HEK293 (cell line): ENCODE measurements around the gene PUM2.

Experiments
- CTCF ChIA-PET: fragments of 350-600 bp; formaldehyde crosslinking; extraction: SDS; loops from one replicate; lab custom pipeline; 2021; ENCODE audit warnings: antibody characterized with exemption; lab: Yijun Ruan, JAX
- POLR2A ChIA-PET: fragments of 300-600 bp; formaldehyde crosslinking; extraction: SDS; loops from one replicate; lab custom pipeline; 2020; ENCODE audit warnings: antibody characterized with exemption, inconsistent platforms; lab: Yijun Ruan, JAX
- H3K27ac ChIP-seq: fragments of 200-500 bp; sonication (Bioruptor generic); 2 replicates; pipeline ENCODE4 v1.5.1; 2014; ENCODE audit warnings: low read depth, low read length, control low read depth, inconsistent platforms; ENCODE audit errors: extremely low read depth
- H3K36me3 ChIP-seq, 2 experiments: fragments of 200-500 bp in 1 of 2; sonication (Bioruptor generic) in 1 of 2; 1 replicate in 1 of 2; 2 replicates in 1 of 2; pipeline ENCODE4 v1.5.1; 2014 to 2017; ENCODE audit warnings: inconsistent platforms in 2 of 2, low read length in 2 of 2; ENCODE audit not compliant: control insufficient read depth in 2 of 2, insufficient read depth in 1 of 2
- H3K4me1 ChIP-seq: fragments of 200-500 bp; sonication (Bioruptor generic); 2 replicates; pipeline ENCODE4 v1.5.1; 2014; ENCODE audit warnings: mild to moderate bottlenecking, low read length, inconsistent platforms; ENCODE audit not compliant: control insufficient read depth, insufficient read depth
- H3K4me3 ChIP-seq: 2 replicates; pipeline ENCODE4 v1.5.1; 2011; ENCODE audit warnings: low read depth, mild to moderate bottlenecking, control low read depth, low read length, moderate library complexity
- H3K9me3 ChIP-seq: fragments of 200-500 bp; sonication (Bioruptor generic); 2 replicates; pipeline ENCODE4 v1.5.1; 2014; ENCODE audit warnings: low read depth, low read length, inconsistent platforms; ENCODE audit not compliant: control insufficient read depth, insufficient read depth
- GFI1B ChIP-seq: fragments of 450-650 bp; formaldehyde crosslinking; IDR thresholded peaks from 2 replicates; pipeline ENCODE4 v1.5.1; 2016; ENCODE audit warnings: missing biosample characterization, missing genetic modification characterization
- GLI2 ChIP-seq: fragments of 450-650 bp; formaldehyde crosslinking; IDR thresholded peaks from 2 replicates; pipeline ENCODE4; 2017; ENCODE audit warnings: missing biosample characterization, missing genetic modification characterization, low read depth, borderline replicate concordance
- KLF1 ChIP-seq: fragments of 450-650 bp; formaldehyde crosslinking; IDR thresholded peaks from 2 replicates; pipeline ENCODE4 v1.5.1; 2016; ENCODE audit warnings: missing biosample characterization, missing genetic modification characterization
- KLF10 ChIP-seq: fragments of 450-650 bp; IDR thresholded peaks from 2 replicates; pipeline ENCODE4 v1.5.1; 2018; ENCODE audit warnings: missing biosample characterization, mild to moderate bottlenecking, missing genetic modification characterization
- KLF7 ChIP-seq: fragments of 450-650 bp; formaldehyde crosslinking; IDR thresholded peaks from 2 replicates; pipeline ENCODE4 v1.5.1; 2016; ENCODE audit warnings: missing biosample characterization, missing genetic modification characterization, borderline replicate concordance
- OSR2 ChIP-seq: fragments of 450-650 bp; formaldehyde crosslinking; IDR thresholded peaks from 2 replicates; pipeline ENCODE4 v1.5.1; 2016; ENCODE audit warnings: missing biosample characterization, missing genetic modification characterization
- ZBTB48 ChIP-seq: fragments of 450-650 bp; formaldehyde crosslinking; IDR thresholded peaks from 2 replicates; pipeline ENCODE4 v1.5.1; 2016; ENCODE audit warnings: missing biosample characterization, missing genetic modification characterization
- ZNF10 ChIP-seq: fragments of 450-650 bp; formaldehyde crosslinking; IDR thresholded peaks from 2 replicates; pipeline ENCODE4 v1.5.1; 2017; ENCODE audit warnings: missing biosample characterization, missing genetic modification characterization
- ZNF121 ChIP-seq: fragments of 450-650 bp; formaldehyde crosslinking; IDR thresholded peaks from 2 replicates; pipeline ENCODE4 v1.5.1; 2016; ENCODE audit warnings: missing biosample characterization, missing genetic modification characterization
- ZNF211 ChIP-seq: fragments of 450-650 bp; formaldehyde crosslinking; IDR thresholded peaks from 2 replicates; pipeline ENCODE4 v1.5.1; 2016; ENCODE audit warnings: low read depth, missing biosample characterization, missing genetic modification characterization
- ZNF214 ChIP-seq: fragments of 450-650 bp; formaldehyde crosslinking; IDR thresholded peaks from 2 replicates; pipeline ENCODE4 v1.5.1; 2017; ENCODE audit warnings: missing biosample characterization, mild to moderate bottlenecking, missing genetic modification characterization, borderline replicate concordance
- ZNF26 ChIP-seq: fragments of 450-650 bp; formaldehyde crosslinking; IDR thresholded peaks from 2 replicates; pipeline ENCODE4 v1.5.1; 2016; ENCODE audit warnings: missing biosample characterization, missing genetic modification characterization
- ZNF274 ChIP-seq, 2 experiments: fragments of 200-500 bp in 1 of 2; fragments of 450-650 bp in 1 of 2; sonication (Bioruptor generic) in 1 of 2; formaldehyde crosslinking in 1 of 2; IDR thresholded peaks; 2 replicates each; pipeline versions ENCODE4 v1.5.1 to v1.6.1; 2014 to 2016; ENCODE audit warnings: borderline replicate concordance in 1 of 2, inconsistent platforms in 1 of 2, low read length in 1 of 2, missing biosample characterization in 1 of 2, missing genetic modification characterization in 1 of 2
- ZNF341 ChIP-seq: fragments of 450-650 bp; formaldehyde crosslinking; IDR thresholded peaks from 2 replicates; pipeline ENCODE4; 2016; ENCODE audit warnings: low read depth, missing biosample characterization, missing genetic modification characterization
- ZNF366 ChIP-seq: fragments of 450-650 bp; formaldehyde crosslinking; conservative IDR thresholded peaks from 2 replicates; pipeline ENCODE4 v1.5.1; 2016; ENCODE audit warnings: missing biosample characterization, missing genetic modification characterization
- ZNF37A ChIP-seq: fragments of 450-650 bp; IDR thresholded peaks from 2 replicates; pipeline ENCODE4 v1.5.1; 2018; ENCODE audit warnings: missing biosample characterization, missing genetic modification characterization
- ZNF510 ChIP-seq: fragments of 450-650 bp; formaldehyde crosslinking; IDR thresholded peaks from 2 replicates; pipeline ENCODE4 v1.5.1; 2018; ENCODE audit warnings: mild to moderate bottlenecking, missing genetic modification characterization, missing biosample characterization; ENCODE audit not compliant: insufficient replicate concordance
- ZNF544 ChIP-seq: fragments of 450-650 bp; formaldehyde crosslinking; IDR thresholded peaks from 2 replicates; pipeline ENCODE4 v1.5.0; 2017; ENCODE audit warnings: missing biosample characterization, missing genetic modification characterization
- ZNF596 ChIP-seq: fragments of 450-650 bp; IDR thresholded peaks from 2 replicates; pipeline ENCODE4 v1.5.0; 2018; ENCODE audit warnings: missing biosample characterization, mild to moderate bottlenecking, missing genetic modification characterization, moderate library complexity
- ZNF624 ChIP-seq: fragments of 450-650 bp; formaldehyde crosslinking; IDR thresholded peaks from 2 replicates; pipeline ENCODE4 v1.5.1; 2017; ENCODE audit warnings: missing biosample characterization, missing genetic modification characterization
- ZNF658 ChIP-seq: fragments of 450-650 bp; formaldehyde crosslinking; IDR thresholded peaks from 2 replicates; pipeline ENCODE4; 2016; ENCODE audit warnings: missing biosample characterization, missing genetic modification characterization
- ZNF704 ChIP-seq: fragments of 450-650 bp; formaldehyde crosslinking; IDR thresholded peaks from 2 replicates; pipeline ENCODE4 v1.5.1; 2016; ENCODE audit warnings: missing biosample characterization, missing genetic modification characterization
- ZNF791 ChIP-seq: fragments of 450-650 bp; formaldehyde crosslinking; IDR thresholded peaks from 2 replicates; pipeline ENCODE4 v1.5.1; 2016; ENCODE audit warnings: missing biosample characterization, missing genetic modification characterization
- TF ChIP-seq, protein P1 (sequence below): fragments of 450-650 bp; formaldehyde crosslinking; optimal IDR thresholded peaks from 2 replicates; pipeline ENCODE3; 2016; ENCODE audit warnings: missing biosample characterization, mild to moderate bottlenecking, missing genetic modification characterization
- TF ChIP-seq, protein P2 (sequence below): fragments of 450-650 bp; formaldehyde crosslinking; IDR thresholded peaks from 2 replicates; pipeline ENCODE4 v1.5.1; 2017; ENCODE audit warnings: missing biosample characterization, missing genetic modification characterization
- TF ChIP-seq, protein P3 (sequence below): fragments of 450-650 bp; formaldehyde crosslinking; IDR thresholded peaks from 2 replicates; pipeline ENCODE4 v1.5.1; 2016; ENCODE audit warnings: missing biosample characterization, missing genetic modification characterization

The PUM2 gene

DNA sequence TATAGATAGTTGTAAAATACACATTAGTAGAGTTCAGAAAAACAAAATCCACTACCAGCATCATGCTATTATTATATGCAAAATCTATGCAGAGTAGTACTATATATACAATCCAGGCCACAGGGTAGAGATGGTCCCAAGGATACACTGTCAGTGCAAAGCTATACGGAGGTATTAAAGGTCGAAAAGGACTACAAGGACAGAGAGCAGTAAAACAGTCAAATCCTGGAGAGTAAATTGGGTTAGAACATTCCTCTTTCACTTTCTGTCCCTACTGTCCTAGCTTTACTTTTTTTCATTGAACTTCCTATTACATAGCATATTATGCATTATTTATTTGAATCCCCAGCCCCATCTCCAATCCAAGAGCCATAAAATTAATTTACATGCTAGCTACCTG, 86.0 kb downstream of the PUM2 start:
- POLR2A ChIA-PET: no interaction called here
- Histone ChIP-seq H3K4me3 (no peak overlapping the region), H3K27ac (no peak overlapping the region), H3K9me3 (no peaks in the 10 kb centered on the region), H3K36me3 (peaks cover 21 to 51% of the 10 kb centered on the region in 2 experiments), H3K4me1 (no peaks in the 10 kb centered on the region)
- CTCF ChIA-PET: interaction anchor here (0.6 to 1.7 kb wide), 3 partner anchors 23 to 31 kb away, joined by 5 to 8 read pairs (median 5); no protein-coding TSS in a partner anchor
- TF ChIP-seq ZNF10 (tag by site-specific recombination) (no peak), ZNF704 (tag by site-specific recombination) (no peak), OSR2 (tag by site-specific recombination) (no peak), GLI2 (no peak), ZNF211 (no peak), ZNF274 (IDR thresholded peaks at IDR 0.05; ENCODE audit: low read length) (no peak), ZNF274 (tag by site-specific recombination; IDR thresholded peaks at IDR 0.05; ENCODE audit: borderline replicate concordance) (no peak), ZNF37A (no peak), ZNF366 (tag by site-specific recombination) (no peak), KLF10 (tag by site-specific recombination) (no peak), GFI1B (tag by site-specific recombination) (no peak), ZNF596 (no peak)
- TF ChIP-seq, protein P1, sequence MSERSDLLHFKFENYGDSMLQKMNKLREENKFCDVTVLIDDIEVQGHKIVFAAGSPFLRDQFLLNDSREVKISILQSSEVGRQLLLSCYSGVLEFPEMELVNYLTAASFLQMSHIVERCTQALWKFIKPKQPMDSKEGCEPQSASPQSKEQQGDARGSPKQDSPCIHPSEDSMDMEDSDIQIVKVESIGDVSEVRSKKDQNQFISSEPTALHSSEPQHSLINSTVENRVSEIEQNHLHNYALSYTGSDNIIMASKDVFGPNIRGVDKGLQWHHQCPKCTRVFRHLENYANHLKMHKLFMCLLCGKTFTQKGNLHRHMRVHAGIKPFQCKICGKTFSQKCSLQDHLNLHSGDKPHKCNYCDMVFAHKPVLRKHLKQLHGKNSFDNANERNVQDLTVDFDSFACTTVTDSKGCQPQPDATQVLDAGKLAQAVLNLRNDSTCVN: no peak

DNA sequence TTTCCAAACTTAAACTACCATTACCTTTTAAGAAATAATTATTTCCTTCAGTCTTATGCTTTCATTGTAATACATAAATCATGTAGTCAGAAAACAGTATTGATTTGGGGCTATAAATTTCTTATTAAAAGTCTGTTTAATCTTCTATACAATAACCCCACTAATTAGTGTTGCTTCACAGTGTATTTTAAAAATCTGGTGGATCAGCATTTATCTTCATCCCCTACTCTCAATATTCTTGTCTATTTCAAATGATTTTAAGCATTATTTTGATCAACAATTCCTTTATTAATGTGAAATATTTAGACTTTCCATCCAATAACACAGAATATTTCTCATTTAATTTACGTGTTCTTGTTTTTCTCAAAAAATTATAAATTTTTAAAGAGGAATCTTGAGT, 93.2 kb downstream of the PUM2 start:
- Histone ChIP-seq H3K36me3 (peaks cover 71 to 75% of the 10 kb centered on the region in 2 experiments), H3K27ac (no peak overlapping the region), H3K9me3 (no peaks in the 10 kb centered on the region), H3K4me3 (no peak overlapping the region), H3K4me1 (no peaks in the 10 kb centered on the region)
- ChIA-PET POLR2A (no interaction called here), CTCF (interaction anchor here (0.8 kb wide), 1 partner anchor 33 kb away, joined by 3 read pairs; no protein-coding TSS in a partner anchor)
- TF ChIP-seq ZBTB48 (tag by site-specific recombination) (no peak), ZNF658 (tag by site-specific recombination) (no peak), ZNF624 (tag by site-specific recombination) (no peak), ZNF510 (no peak), ZNF791 (tag by site-specific recombination) (no peak), ZNF544 (tag by site-specific recombination) (no peak), KLF1 (tag by site-specific recombination) (no peak), ZNF121 (tag by site-specific recombination) (no peak), ZNF341 (tag by site-specific recombination) (no peak), KLF7 (tag by site-specific recombination) (no peak), ZNF26 (tag by site-specific recombination) (no peak), GFI1B (tag by site-specific recombination) (no peak), ZNF214 (tag by site-specific recombination) (no peak)
- TF ChIP-seq, protein P2, sequence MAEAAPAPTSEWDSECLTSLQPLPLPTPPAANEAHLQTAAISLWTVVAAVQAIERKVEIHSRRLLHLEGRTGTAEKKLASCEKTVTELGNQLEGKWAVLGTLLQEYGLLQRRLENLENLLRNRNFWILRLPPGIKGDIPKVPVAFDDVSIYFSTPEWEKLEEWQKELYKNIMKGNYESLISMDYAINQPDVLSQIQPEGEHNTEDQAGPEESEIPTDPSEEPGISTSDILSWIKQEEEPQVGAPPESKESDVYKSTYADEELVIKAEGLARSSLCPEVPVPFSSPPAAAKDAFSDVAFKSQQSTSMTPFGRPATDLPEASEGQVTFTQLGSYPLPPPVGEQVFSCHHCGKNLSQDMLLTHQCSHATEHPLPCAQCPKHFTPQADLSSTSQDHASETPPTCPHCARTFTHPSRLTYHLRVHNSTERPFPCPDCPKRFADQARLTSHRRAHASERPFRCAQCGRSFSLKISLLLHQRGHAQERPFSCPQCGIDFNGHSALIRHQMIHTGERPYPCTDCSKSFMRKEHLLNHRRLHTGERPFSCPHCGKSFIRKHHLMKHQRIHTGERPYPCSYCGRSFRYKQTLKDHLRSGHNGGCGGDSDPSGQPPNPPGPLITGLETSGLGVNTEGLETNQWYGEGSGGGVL: no peak
- TF ChIP-seq, protein P3, sequence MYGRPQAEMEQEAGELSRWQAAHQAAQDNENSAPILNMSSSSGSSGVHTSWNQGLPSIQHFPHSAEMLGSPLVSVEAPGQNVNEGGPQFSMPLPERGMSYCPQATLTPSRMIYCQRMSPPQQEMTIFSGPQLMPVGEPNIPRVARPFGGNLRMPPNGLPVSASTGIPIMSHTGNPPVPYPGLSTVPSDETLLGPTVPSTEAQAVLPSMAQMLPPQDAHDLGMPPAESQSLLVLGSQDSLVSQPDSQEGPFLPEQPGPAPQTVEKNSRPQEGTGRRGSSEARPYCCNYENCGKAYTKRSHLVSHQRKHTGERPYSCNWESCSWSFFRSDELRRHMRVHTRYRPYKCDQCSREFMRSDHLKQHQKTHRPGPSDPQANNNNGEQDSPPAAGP (tag by site-specific recombination): no peak
